ENCODE results near the gene JOSD1. TPM values are rescaled to one million over a fixed set of nuclear protein-coding genes. Genes with fewer than 3 reads are reported as not detected.
A peak's percentile ranks its signal among the peaks of the same experiment; 100 is the strongest.

JOSD1 gene
- total RNA-seq, 1 donor from 2014 or later = 45.2 TPM

DNA sequence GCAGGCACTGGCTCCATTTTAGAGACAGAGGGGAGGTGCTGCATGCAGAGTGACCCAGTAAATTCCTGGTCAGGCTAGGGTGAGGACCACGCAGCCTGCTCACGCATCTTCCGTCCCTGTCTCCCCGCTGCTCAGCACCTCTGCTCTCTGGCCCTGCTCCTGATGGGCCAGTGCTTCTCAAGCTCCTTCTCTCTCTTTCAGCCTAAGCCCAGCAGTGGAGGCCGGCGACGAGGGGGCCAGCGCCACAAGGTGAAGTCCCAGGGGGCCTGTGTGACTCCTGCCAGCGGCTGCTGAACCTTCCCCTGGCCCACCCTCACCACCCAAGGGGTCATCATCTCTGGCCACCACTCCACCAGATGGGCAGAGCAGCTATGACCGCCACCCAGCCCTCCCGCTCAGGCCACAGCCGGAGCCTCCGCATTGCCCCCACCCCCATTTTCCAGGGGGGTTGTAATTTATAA, 29.7 kb upstream of the JOSD1 start:
- H3K27me3 Mint-ChIP-seq = no peaks in the 10 kb centered on the region
- no peak overlapping the region for H3K27ac Mint-ChIP-seq
- H3K9me3 Mint-ChIP-seq = no peaks in the 10 kb centered on the region
- TF ChIP-seq, protein P1, sequence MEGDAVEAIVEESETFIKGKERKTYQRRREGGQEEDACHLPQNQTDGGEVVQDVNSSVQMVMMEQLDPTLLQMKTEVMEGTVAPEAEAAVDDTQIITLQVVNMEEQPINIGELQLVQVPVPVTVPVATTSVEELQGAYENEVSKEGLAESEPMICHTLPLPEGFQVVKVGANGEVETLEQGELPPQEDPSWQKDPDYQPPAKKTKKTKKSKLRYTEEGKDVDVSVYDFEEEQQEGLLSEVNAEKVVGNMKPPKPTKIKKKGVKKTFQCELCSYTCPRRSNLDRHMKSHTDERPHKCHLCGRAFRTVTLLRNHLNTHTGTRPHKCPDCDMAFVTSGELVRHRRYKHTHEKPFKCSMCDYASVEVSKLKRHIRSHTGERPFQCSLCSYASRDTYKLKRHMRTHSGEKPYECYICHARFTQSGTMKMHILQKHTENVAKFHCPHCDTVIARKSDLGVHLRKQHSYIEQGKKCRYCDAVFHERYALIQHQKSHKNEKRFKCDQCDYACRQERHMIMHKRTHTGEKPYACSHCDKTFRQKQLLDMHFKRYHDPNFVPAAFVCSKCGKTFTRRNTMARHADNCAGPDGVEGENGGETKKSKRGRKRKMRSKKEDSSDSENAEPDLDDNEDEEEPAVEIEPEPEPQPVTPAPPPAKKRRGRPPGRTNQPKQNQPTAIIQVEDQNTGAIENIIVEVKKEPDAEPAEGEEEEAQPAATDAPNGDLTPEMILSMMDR (IDR thresholded peaks at IDR 0.05) = no peak
- ChIA-PET POLR2A (no interaction called here), CTCF (no interaction called here)
- DNase-seq (no peak), ATAC-seq (ENCODE audit: low read depth) (no peak)
- H3K36me3 Mint-ChIP-seq (ENCODE audit: low read depth) = peaks cover 94% of the 10 kb centered on the region
- H3K4me3 Mint-ChIP-seq = no peak overlapping the region
- H3K4me1 Mint-ChIP-seq = peaks cover 15% of the 10 kb centered on the region
- intact Hi-C loops (cut with micrococcal nuclease) = no loop called here

DNA sequence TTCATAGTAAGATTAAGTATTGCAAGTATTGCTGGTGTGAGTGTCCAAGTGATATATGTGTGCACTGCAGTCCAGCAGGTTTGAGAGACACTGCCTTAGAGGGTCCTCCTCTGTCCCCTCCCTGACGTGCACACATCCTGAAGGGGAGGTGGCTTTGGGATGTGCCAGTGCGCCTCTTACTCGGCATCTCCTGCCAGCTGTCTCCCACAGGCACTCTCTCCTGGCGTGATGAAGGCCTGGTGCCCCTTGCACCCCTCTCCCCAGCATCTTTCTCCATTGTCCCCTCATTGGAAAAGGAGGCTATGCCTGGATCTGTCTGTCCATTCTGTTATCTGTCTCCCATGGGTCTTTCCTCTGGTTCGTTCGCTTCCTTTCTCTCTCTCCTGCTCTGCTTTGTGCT, 29.2 kb upstream of the JOSD1 start:
- no peak overlapping the region for H3K27ac Mint-ChIP-seq
- no peak for DNase-seq
- no peaks in the 10 kb centered on the region for H3K9me3 Mint-ChIP-seq
- ATAC-seq (ENCODE audit: low read depth) = no peak
- H3K4me3 Mint-ChIP-seq = no peak overlapping the region
- H3K4me1 Mint-ChIP-seq = peaks cover 11% of the 10 kb centered on the region
- CTCF ChIA-PET = interaction anchor here (0.7 kb wide), 1 partner anchor 36 kb away, joined by 3 read pairs; no protein-coding TSS in a partner anchor
- intact Hi-C loops (cut with micrococcal nuclease) = no loop called here
- POLR2A ChIA-PET = interaction anchor here (1.1 kb wide), 1 partner anchor 25 kb away, joined by 3 read pairs; no protein-coding TSS in a partner anchor
- TF ChIP-seq, protein P1 (IDR thresholded peaks at IDR 0.05) = no peak
- H3K36me3 Mint-ChIP-seq (ENCODE audit: low read depth) = peaks cover 95% of the 10 kb centered on the region
- H3K27me3 Mint-ChIP-seq = no peaks in the 10 kb centered on the region

DNA sequence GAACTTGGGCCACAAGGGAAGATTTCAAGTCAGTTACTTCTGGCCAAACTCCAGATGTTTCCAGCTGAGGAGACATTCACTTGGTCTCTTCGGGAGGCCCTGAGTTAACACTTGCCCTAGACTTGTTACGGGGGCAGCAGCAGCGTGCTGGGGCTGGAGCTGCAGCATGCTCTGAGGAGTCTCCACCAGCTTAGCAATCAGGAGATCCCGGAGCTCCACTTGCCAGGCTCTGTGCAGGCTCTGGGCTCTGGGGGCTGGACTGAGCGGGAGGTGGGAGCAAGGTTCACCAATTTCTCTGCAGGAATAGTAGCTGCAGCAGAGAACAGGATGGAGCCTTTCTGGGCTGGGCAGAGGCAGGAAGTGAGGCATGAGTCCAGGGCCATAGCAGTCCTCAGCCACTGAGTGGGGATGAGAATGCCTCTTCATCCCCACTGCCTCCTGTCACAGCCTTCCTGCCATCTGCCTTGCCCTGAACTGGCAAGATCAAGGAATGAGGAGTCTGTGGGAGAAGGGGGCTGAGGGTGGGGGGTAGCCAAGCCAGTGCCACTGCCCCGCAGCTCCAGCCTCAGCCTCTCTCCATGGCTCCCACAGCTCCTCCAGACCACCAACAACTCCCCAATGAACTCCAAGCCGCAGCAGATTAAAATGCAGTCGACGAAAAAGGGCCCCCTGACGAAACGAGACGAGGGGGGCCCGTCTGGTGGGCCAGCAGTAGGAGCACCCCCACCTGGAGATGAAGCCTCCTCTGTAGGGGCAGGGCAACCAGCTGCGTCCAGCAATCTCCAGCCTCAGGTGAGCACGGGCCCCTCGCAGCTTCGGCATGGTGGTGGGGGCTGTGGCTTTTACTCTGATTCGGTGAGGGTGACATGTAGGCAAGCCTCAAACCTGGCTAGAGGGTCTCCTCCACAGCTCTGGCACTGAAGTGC, 28.4 kb upstream of the JOSD1 start:
- ChIA-PET POLR2A (interaction anchor here (1.1 kb wide), 1 partner anchor 25 kb away, joined by 3 read pairs; no protein-coding TSS in a partner anchor), CTCF (interaction anchor here (0.7 kb wide), 1 partner anchor 37 kb away, joined by 3 read pairs; no protein-coding TSS in a partner anchor)
- intact Hi-C loops (cut with micrococcal nuclease) = no loop called here
- H3K27me3 Mint-ChIP-seq = no peaks in the 10 kb centered on the region
- H3K4me3 Mint-ChIP-seq = no peak overlapping the region
- no peaks in the 10 kb centered on the region for H3K9me3 Mint-ChIP-seq
- ATAC-seq (ENCODE audit: low read depth) (no peak), DNase-seq (no peak)
- H3K36me3 Mint-ChIP-seq (ENCODE audit: low read depth) = peaks cover 95% of the 10 kb centered on the region
- TF ChIP-seq, protein P1 (IDR thresholded peaks at IDR 0.05) = no peak
- peak overlapping the region; percentile 30 for H3K27ac Mint-ChIP-seq
- peaks cover 10% of the 10 kb centered on the region for H3K4me1 Mint-ChIP-seq

GRCh38 chr22:38727530-38728451, 27.0 kb upstream of the JOSD1 start:
- H3K27me3 Mint-ChIP-seq = no peaks in the 10 kb centered on the region
- intact Hi-C loops (cut with micrococcal nuclease) = no loop called here
- no peak overlapping the region for H3K27ac Mint-ChIP-seq
- DNase-seq (no peak), ATAC-seq (ENCODE audit: low read depth) (no peak)
- H3K4me3 Mint-ChIP-seq = no peak overlapping the region
- H3K9me3 Mint-ChIP-seq = no peaks in the 10 kb centered on the region
- H3K4me1 Mint-ChIP-seq = no peaks in the 10 kb centered on the region
- POLR2A ChIA-PET = interaction anchor here (0.6 kb wide), 1 partner anchor 1800 kb away, joined by 5 read pairs; no protein-coding TSS in a partner anchor
- TF ChIP-seq, protein P1 (IDR thresholded peaks at IDR 0.05) = no peak
- CTCF ChIA-PET = no interaction called here
- peaks cover 96% of the 10 kb centered on the region for H3K36me3 Mint-ChIP-seq (ENCODE audit: low read depth)
